Activated CD8-positive, alpha-beta memory T cell treated with anti-CD3 and anti-CD28 coated beads for 24 hours (primary cell): ENCODE data around the gene SZT2.
A peak's percentile ranks its signal among the peaks of the same experiment; 100 is the strongest.
"Not testable (repeated sequence)": the region's sequence is repeated elsewhere in the genome, so short reads cannot be mapped to it uniquely, and the experiment has no call there.

Experiments used
- DNase-seq: peaks from one replicate; pipeline ENCODE4 v3.0.0-alpha.2; 2020

SZT2 gene

GRCh38 chr1:43444151-43444828, 54.6 kb downstream of the SZT2 start:
- DNase-seq, result no peak

GRCh38 chr1:43444836-43445235, 55.1 kb downstream of the SZT2 start:
- DNase-seq, result no peak

- DNase-seq, result no peak
Measured at GRCh38 chr1:43445606-43446387, 56.1 kb downstream of the SZT2 start.

GRCh38 chr1:43446388-43446740, 56.7 kb downstream of the SZT2 start:
- no peak for DNase-seq

GRCh38 chr1:43446881-43447835, 57.5 kb downstream of the SZT2 start:
- no peak for DNase-seq

GRCh38 chr1:43447891-43448708, 58.4 kb downstream of the SZT2 start:
- DNase-seq, result no peak

GRCh38 chr1:43448955-43449707, 59.4 kb downstream of the SZT2 start:
- peak; percentile 53 for DNase-seq

- DNase-seq, result peak; percentile 56
Measured at GRCh38 chr1:43449708-43450069, 60.0 kb downstream of the SZT2 start.

GRCh38 chr1:43450251-43450941, 60.7 kb downstream of the SZT2 start:
- DNase-seq, result peak; percentile 53

- peak; percentile 52 for DNase-seq
Measured at GRCh38 chr1:43451157-43451591, 61.5 kb downstream of the SZT2 start.

GRCh38 chr1:43451701-43452532, 62.2 kb downstream of the SZT2 start:
- peak; percentile 56 for DNase-seq

GRCh38 chr1:43452789-43453441, 63.2 kb downstream of the SZT2 start:
- DNase-seq, result peak; percentile 61

GRCh38 chr1:43453442-43454269, 64.0 kb downstream of the SZT2 start, which contains the start of gene HYI:
HYI (minus strand) TSS chr1:43453931; CDS start chr1:43453793, 138 bp downstream.
- peak; percentile 82 for DNase-seq

- peak; percentile 79 for DNase-seq
Measured at GRCh38 chr1:43454270-43455011, 64.7 kb downstream of the SZT2 start.

GRCh38 chr1:43455213-43455889, 65.7 kb downstream of the SZT2 start:
- DNase-seq, result no peak

- not testable (repeated sequence) for DNase-seq
Measured at GRCh38 chr1:43458379-43458778, 68.7 kb downstream of the SZT2 start.
